OCI-LY7 (cell line): ENCODE results near the gene RBM33. TPM values are rescaled to one million over a fixed set of nuclear protein-coding genes. Genes with fewer than 3 reads are reported as not detected.

Experiments
- BruUV-seq: library from RNA; stranded (reverse); fragments of 400-500 nt; replicated peaks from 2 replicates; lab custom pipeline; 2021; lab: Mats Ljungman, UMichigan
- CTCF ChIA-PET: fragments of 300-600 bp; sonication (Branson Sonifier 250); formaldehyde crosslinking; loops from one replicate; lab custom pipeline; 2022; ENCODE audit warnings: antibody characterized with exemption; ENCODE audit not compliant: unreplicated experiment; lab: Charles Lee
- POLR2A ChIA-PET: fragments of 300-600 bp; sonication (Branson Sonifier 250); formaldehyde crosslinking; loops from one replicate; lab custom pipeline; 2022; ENCODE audit warnings: antibody characterized with exemption; lab: Charles Lee
- DNase-seq: peaks from one replicate; pipeline ENCODE4 v3.0.0-alpha.2; 2015; ENCODE audit warnings: low spot score
- H2AFZ ChIP-seq: fragments of 200-600 bp; sonication (generic), shearing (Covaris generic); 2 replicates; pipeline ENCODE4 v1.6.1; 2014; ENCODE audit warnings: mild to moderate bottlenecking, antibody characterized with exemption, low read length, moderate library complexity
- H3K27ac ChIP-seq: fragments of 200-600 bp; sonication (generic); 2 replicates; pipeline ENCODE4 v1.5.1; 2014; ENCODE audit warnings: mixed run types, low read depth, mild to moderate bottlenecking, moderate library complexity, low read length, inconsistent platforms; ENCODE audit not compliant: poor library complexity, severe bottlenecking
- H3K36me3 ChIP-seq: fragments of 200-600 bp; sonication (generic); 2 replicates; pipeline ENCODE4 v1.6.1; 2014; ENCODE audit warnings: mild to moderate bottlenecking, antibody characterized with exemption, low read length, moderate library complexity, mixed read lengths; ENCODE audit not compliant: insufficient read depth
- H3K4me1 ChIP-seq: fragments of 200-600 bp; sonication (generic); 2 replicates; pipeline ENCODE4 v1.5.1; 2014; ENCODE audit warnings: mild to moderate bottlenecking, low read length; ENCODE audit not compliant: insufficient read depth, poor library complexity, severe bottlenecking
- H3K4me2 ChIP-seq: fragments of 200-600 bp; sonication (generic); 2 replicates; pipeline ENCODE4 v1.6.1; 2014; ENCODE audit warnings: mild to moderate bottlenecking, low read length
- H3K4me3 ChIP-seq: fragments of 200-600 bp; sonication (generic); 2 replicates; pipeline ENCODE4 v1.5.1; 2014; ENCODE audit warnings: mild to moderate bottlenecking, low read depth, low read length; ENCODE audit not compliant: poor library complexity, severe bottlenecking
- H3K79me2 ChIP-seq: fragments of 200-600 bp; sonication (generic); 2 replicates; pipeline ENCODE4 v1.6.1; 2016; ENCODE audit warnings: low read depth, mild to moderate bottlenecking, low read length, moderate library complexity, mixed read lengths; ENCODE audit not compliant: insufficient read depth
- H3K9me2 ChIP-seq: fragments of 200-600 bp; sonication (generic); 2 replicates; pipeline ENCODE4 v1.6.1; 2016; ENCODE audit warnings: mild to moderate bottlenecking, low read length, mixed read lengths; ENCODE audit not compliant: insufficient read depth
- H3K9me3 ChIP-seq: fragments of 200-600 bp; sonication (generic); 2 replicates; pipeline ENCODE4 v1.6.1; 2014; ENCODE audit warnings: mild to moderate bottlenecking, mixed run types, low read length, mixed read lengths
- H4K20me1 ChIP-seq: fragments of 200-600 bp; sonication (generic); 2 replicates; pipeline ENCODE4 v1.6.1; 2014; ENCODE audit warnings: mild to moderate bottlenecking, antibody characterized with exemption, low read length, moderate library complexity, mixed read lengths; ENCODE audit not compliant: insufficient read depth
- EZH2phosphoT487 ChIP-seq: fragments of 200-600 bp; sonication (generic); IDR thresholded peaks from 2 replicates; pipeline ENCODE4 v1.6.1; 2018; ENCODE audit warnings: low read depth, borderline replicate concordance, mild to moderate bottlenecking, mixed run types, antibody characterized with exemption, low read length, moderate library complexity, mixed read lengths
- intact Hi-C: fragments of 100-400 bp; cut with micrococcal nuclease; formaldehyde crosslinking; loops from one replicate; pipeline ENCODE4 v1.10.0; 2022; ENCODE audit not compliant: unreplicated experiment
- total RNA-seq, 2 experiments: library from RNA; depleted of rRNA in 1 of 2; stranded (reverse); fragments of >200 nt in 1 of 2; shearing (Covaris generic) in 1 of 2; gene quantifications; 2 replicates each; pipeline ENCODE4 v1.2.3, GENCODE V29; 2014 to 2022
- TF ChIP-seq, protein P1 (sequence below): fragments of 200-600 bp; sonication (generic); conservative IDR thresholded peaks from 2 replicates; pipeline ENCODE4 v1.5.1; 2014; ENCODE audit warnings: mild to moderate bottlenecking, antibody characterized with exemption, low read length, moderate library complexity, mixed read lengths

The RBM33 gene
- total RNA-seq, 2 experiments from 2014 or later = 67.6 to 127 TPM

DNA sequence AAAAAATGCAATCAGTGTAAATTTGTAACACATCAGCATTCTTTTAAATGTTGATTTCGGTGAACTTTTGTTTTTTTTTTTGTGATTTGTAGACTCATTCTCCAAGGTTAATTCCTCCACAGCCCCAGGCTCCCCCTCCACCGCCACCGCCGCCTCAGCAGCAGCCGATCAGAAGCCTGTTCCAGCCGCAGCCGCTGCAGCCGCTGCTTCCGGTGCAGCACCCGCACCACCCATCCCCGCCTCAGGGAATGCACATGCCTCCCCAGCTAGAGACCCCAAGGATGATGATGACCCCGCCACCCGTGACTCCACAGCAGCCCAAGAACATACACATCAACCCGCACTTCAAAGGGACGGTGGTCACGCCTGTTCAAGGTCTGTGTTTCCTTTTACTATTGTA is 66.6 kb downstream of the RBM33 start:
- Histone ChIP-seq H3K36me3 (peaks cover 91% of the 10 kb centered on the region), H4K20me1 (peaks cover 17% of the 10 kb centered on the region), H3K4me1 (peaks cover 67% of the 10 kb centered on the region), H3K4me2 (peak overlapping the region; percentile 84), H3K79me2 (peaks cover 61% of the 10 kb centered on the region; the same call in 1 of the 2 replicates), H3K27ac (peak overlapping the region; percentile 88), H2AFZ (no peak overlapping the region), H3K9me3 (no peaks in the 10 kb centered on the region), H3K4me3 (peak overlapping the region; percentile 12), H3K9me2 (no peaks in the 10 kb centered on the region)
- POLR2A ChIA-PET = interaction anchor here (1.0 to 5.1 kb wide), 5 partner anchors 8 to 21 kb away, joined by 3 to 37 read pairs (median 9); no protein-coding TSS in a partner anchor
- DNase-seq = no peak
- CTCF ChIA-PET = no interaction called here
- TF ChIP-seq, protein P1, sequence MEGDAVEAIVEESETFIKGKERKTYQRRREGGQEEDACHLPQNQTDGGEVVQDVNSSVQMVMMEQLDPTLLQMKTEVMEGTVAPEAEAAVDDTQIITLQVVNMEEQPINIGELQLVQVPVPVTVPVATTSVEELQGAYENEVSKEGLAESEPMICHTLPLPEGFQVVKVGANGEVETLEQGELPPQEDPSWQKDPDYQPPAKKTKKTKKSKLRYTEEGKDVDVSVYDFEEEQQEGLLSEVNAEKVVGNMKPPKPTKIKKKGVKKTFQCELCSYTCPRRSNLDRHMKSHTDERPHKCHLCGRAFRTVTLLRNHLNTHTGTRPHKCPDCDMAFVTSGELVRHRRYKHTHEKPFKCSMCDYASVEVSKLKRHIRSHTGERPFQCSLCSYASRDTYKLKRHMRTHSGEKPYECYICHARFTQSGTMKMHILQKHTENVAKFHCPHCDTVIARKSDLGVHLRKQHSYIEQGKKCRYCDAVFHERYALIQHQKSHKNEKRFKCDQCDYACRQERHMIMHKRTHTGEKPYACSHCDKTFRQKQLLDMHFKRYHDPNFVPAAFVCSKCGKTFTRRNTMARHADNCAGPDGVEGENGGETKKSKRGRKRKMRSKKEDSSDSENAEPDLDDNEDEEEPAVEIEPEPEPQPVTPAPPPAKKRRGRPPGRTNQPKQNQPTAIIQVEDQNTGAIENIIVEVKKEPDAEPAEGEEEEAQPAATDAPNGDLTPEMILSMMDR = no peak
- TF ChIP-seq EZH2phosphoT487 = no peak
- BruUV-seq = no TSS peak
- intact Hi-C loops = no loop called here

DNA sequence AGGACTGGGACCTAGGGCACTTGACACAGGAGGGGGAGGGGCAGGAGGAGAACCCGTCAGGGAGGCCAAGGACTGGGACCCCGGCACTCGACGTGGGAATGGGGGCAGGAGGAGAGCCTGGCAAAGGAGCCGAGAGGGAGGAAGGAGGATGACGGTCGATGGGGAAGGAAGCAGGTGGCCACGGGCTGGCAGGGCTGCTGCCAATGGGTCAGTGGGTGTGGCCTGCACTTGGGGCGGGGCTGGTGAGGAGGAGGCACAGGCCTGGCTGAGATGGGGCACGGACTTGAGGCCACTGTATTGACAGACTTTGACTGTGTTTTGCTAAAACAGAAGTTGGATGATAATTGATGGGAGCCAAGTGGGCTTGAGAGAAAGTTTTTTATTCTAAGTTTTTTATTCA is 68.9 kb downstream of the RBM33 start:
- no TSS peak for BruUV-seq
- CTCF ChIA-PET = no interaction called here
- peaks cover 17% of the 10 kb centered on the region for H4K20me1 ChIP-seq

DNA sequence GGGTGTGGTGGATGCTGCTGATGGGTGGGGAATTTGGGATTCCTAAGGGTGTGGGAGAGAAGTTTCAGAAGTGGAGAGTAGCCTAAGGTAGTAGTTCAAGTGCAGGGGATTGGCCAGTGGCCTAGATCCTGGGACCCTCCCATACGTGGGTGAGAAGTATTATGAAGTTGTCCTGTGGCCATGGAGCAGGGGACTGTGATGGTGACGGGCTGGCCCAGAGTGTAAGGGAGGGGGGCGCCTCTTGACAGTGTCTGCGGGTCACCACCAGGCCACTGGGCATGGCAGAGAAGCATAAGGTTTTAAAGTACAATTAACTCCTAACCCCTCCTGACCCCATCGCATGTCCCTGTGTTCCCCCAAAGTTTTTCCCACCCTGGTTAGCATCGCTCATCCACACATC is 70.2 kb downstream of the RBM33 start:
- no peaks in the 10 kb centered on the region for H3K9me2 ChIP-seq
- no peak overlapping the region for H2AFZ ChIP-seq
- TF ChIP-seq, protein P1 = no peak
- no peak for TF ChIP-seq EZH2phosphoT487
- H3K79me2 ChIP-seq = peaks cover 77% of the 10 kb centered on the region; the same call in 1 of the 2 replicates
- no peak for DNase-seq
- BruUV-seq = no TSS peak
- ChIA-PET POLR2A (no interaction called here), CTCF (no interaction called here)
- no peak overlapping the region for H3K4me2 ChIP-seq
- H3K27ac ChIP-seq = no peak overlapping the region
- peaks cover 86% of the 10 kb centered on the region for H3K4me1 ChIP-seq
- H3K9me3 ChIP-seq = no peaks in the 10 kb centered on the region
- H4K20me1 ChIP-seq = peaks cover 11% of the 10 kb centered on the region
- intact Hi-C loops = no loop called here
- peaks cover 90% of the 10 kb centered on the region for H3K36me3 ChIP-seq
- H3K4me3 ChIP-seq = no peak overlapping the region

More for the DNA sequence above, 68.9 kb downstream of the RBM33 start:
- no peak for DNase-seq
- Histone ChIP-seq H3K4me3 (no peak overlapping the region), H3K9me3 (no peaks in the 10 kb centered on the region), H3K4me1 (peaks cover 86% of the 10 kb centered on the region), H2AFZ (no peak overlapping the region), H3K27ac (no peak overlapping the region), H3K4me2 (no peak overlapping the region), H3K9me2 (no peaks in the 10 kb centered on the region), H3K36me3 (peaks cover 90% of the 10 kb centered on the region), H3K79me2 (peaks cover 77% of the 10 kb centered on the region; the same call in 1 of the 2 replicates)
- intact Hi-C loops = no loop called here
- TF ChIP-seq, protein P1 = no peak
- TF ChIP-seq EZH2phosphoT487 = no peak
- POLR2A ChIA-PET = interaction anchor here (0.6 to 0.7 kb wide), 2 partner anchors 13 to 852 kb away, joined by 3 to 6 read pairs; no protein-coding TSS in a partner anchor
